Muscle layer of colon (tissue), 2 donors: ENCODE results near the gene SUPT4H1.

Experiments
- H3K27ac ChIP-seq: one replicate; pipeline ENCODE4 v1.7.0; 2013; ENCODE audit warnings: low read depth, mild to moderate bottlenecking, low read length, moderate library complexity
- H3K27me3 ChIP-seq, 2 donors: one replicate each; pipeline ENCODE4 v1.7.0; 2013; ENCODE audit warnings: low read length in 2 of 2, mild to moderate bottlenecking in 2 of 2; ENCODE audit not compliant: insufficient read depth in 2 of 2, control insufficient read depth in 1 of 2
- H3K36me3 ChIP-seq: one replicate; pipeline ENCODE4 v1.7.0; 2013; ENCODE audit warnings: mild to moderate bottlenecking, low read length; ENCODE audit not compliant: insufficient read depth
- H3K4me1 ChIP-seq: one replicate; pipeline ENCODE4 v1.7.0; 2013; ENCODE audit warnings: mild to moderate bottlenecking, low read length; ENCODE audit not compliant: insufficient read depth
- H3K4me3 ChIP-seq, 2 donors: one replicate each; pipeline ENCODE4 v1.7.0; 2013; ENCODE audit warnings: low read length in 2 of 2, low read depth in 1 of 2, mild to moderate bottlenecking in 1 of 2, moderate library complexity in 1 of 2
- H3K9ac ChIP-seq: one replicate; pipeline ENCODE4 v1.7.0; 2013; ENCODE audit warnings: low read length
- H3K9me3 ChIP-seq: one replicate; pipeline ENCODE4 v1.7.0; 2013; ENCODE audit warnings: mild to moderate bottlenecking, low read length
- donor health status: abdominal sarcoma.
- donor health status: Adenocarcinoma of cecum.

SUPT4H1 gene

GRCh38 chr17:58388302-58389190 lies 36.5 kb upstream of the SUPT4H1 start:
- Histone ChIP-seq H3K4me1 (no peaks in the 10 kb centered on the region), H3K27me3 (no peaks in the 10 kb centered on the region), H3K4me3 (no peak overlapping the region), H3K9ac (no peak overlapping the region), H3K36me3 (no peaks in the 10 kb centered on the region), H3K27ac (no peak overlapping the region), H3K9me3 (no peaks in the 10 kb centered on the region)

- no peak overlapping the region for H3K27ac ChIP-seq
- no peaks in the 10 kb centered on the region for H3K27me3 ChIP-seq
- H3K9me3 ChIP-seq = no peaks in the 10 kb centered on the region
- H3K4me3 ChIP-seq = no peak overlapping the region
- H3K4me1 ChIP-seq = no peaks in the 10 kb centered on the region
- H3K36me3 ChIP-seq = no peaks in the 10 kb centered on the region
- no peak overlapping the region for H3K9ac ChIP-seq
These were observed 35.8 kb upstream of the SUPT4H1 start for GRCh38 chr17:58387834-58388233.

GRCh38 chr17:58386708-58387107 lies 34.7 kb upstream of the SUPT4H1 start:
- H3K9ac ChIP-seq = no peak overlapping the region
- H3K27me3 ChIP-seq = no peaks in the 10 kb centered on the region
- H3K4me1 ChIP-seq = no peaks in the 10 kb centered on the region
- H3K9me3 ChIP-seq = no peaks in the 10 kb centered on the region
- no peaks in the 10 kb centered on the region for H3K36me3 ChIP-seq
- H3K4me3 ChIP-seq = no peak overlapping the region
- no peak overlapping the region for H3K27ac ChIP-seq

GRCh38 chr17:58385359-58385899 lies 33.4 kb upstream of the SUPT4H1 start:
- no peaks in the 10 kb centered on the region for H3K27me3 ChIP-seq
- H3K9me3 ChIP-seq = no peaks in the 10 kb centered on the region
- no peak overlapping the region for H3K4me3 ChIP-seq
- H3K4me1 ChIP-seq = no peaks in the 10 kb centered on the region
- H3K36me3 ChIP-seq = no peaks in the 10 kb centered on the region
- no peak overlapping the region for H3K9ac ChIP-seq
- no peak overlapping the region for H3K27ac ChIP-seq

GRCh38 chr17:58384897-58385296 lies 32.9 kb upstream of the SUPT4H1 start:
- Histone ChIP-seq H3K4me3 (no peak overlapping the region), H3K27ac (no peak overlapping the region), H3K36me3 (no peaks in the 10 kb centered on the region), H3K9me3 (no peaks in the 10 kb centered on the region), H3K4me1 (no peaks in the 10 kb centered on the region), H3K9ac (no peak overlapping the region), H3K27me3 (no peaks in the 10 kb centered on the region)

GRCh38 chr17:58383892-58384462 lies 32.0 kb upstream of the SUPT4H1 start:
- Histone ChIP-seq H3K27ac (no peak overlapping the region), H3K4me3 (no peak overlapping the region), H3K9ac (no peak overlapping the region), H3K9me3 (no peaks in the 10 kb centered on the region), H3K36me3 (no peaks in the 10 kb centered on the region), H3K27me3 (no peaks in the 10 kb centered on the region), H3K4me1 (no peaks in the 10 kb centered on the region)

GRCh38 chr17:58382872-58383242 lies 30.9 kb upstream of the SUPT4H1 start:
- no peaks in the 10 kb centered on the region for H3K27me3 ChIP-seq
- no peak overlapping the region for H3K4me3 ChIP-seq
- no peak overlapping the region for H3K9ac ChIP-seq
- no peak overlapping the region for H3K27ac ChIP-seq
- no peaks in the 10 kb centered on the region for H3K4me1 ChIP-seq
- no peaks in the 10 kb centered on the region for H3K36me3 ChIP-seq
- no peaks in the 10 kb centered on the region for H3K9me3 ChIP-seq

GRCh38 chr17:58382108-58382871 lies 30.3 kb upstream of the SUPT4H1 start:
- Histone ChIP-seq H3K4me1 (no peaks in the 10 kb centered on the region), H3K27ac (no peak overlapping the region), H3K9ac (no peak overlapping the region), H3K9me3 (no peaks in the 10 kb centered on the region), H3K36me3 (no peaks in the 10 kb centered on the region), H3K27me3 (no peaks in the 10 kb centered on the region), H3K4me3 (no peak overlapping the region)

- no peak overlapping the region for H3K27ac ChIP-seq
- H3K9me3 ChIP-seq = no peaks in the 10 kb centered on the region
- H3K4me1 ChIP-seq = no peaks in the 10 kb centered on the region
- no peak overlapping the region for H3K9ac ChIP-seq
- no peak overlapping the region for H3K4me3 ChIP-seq
- H3K36me3 ChIP-seq = no peaks in the 10 kb centered on the region
- no peaks in the 10 kb centered on the region for H3K27me3 ChIP-seq
These were observed 29.4 kb upstream of the SUPT4H1 start for GRCh38 chr17:58381124-58382035.

- Histone ChIP-seq H3K9me3 (no peaks in the 10 kb centered on the region), H3K27me3 (no peaks in the 10 kb centered on the region), H3K4me1 (no peaks in the 10 kb centered on the region), H3K9ac (no peak overlapping the region), H3K27ac (no peak overlapping the region), H3K36me3 (no peaks in the 10 kb centered on the region), H3K4me3 (no peak overlapping the region)
These were observed 28.5 kb upstream of the SUPT4H1 start for GRCh38 chr17:58380207-58381123.
